Panc1 (cell line): Measurements from ENCODE around the gene DOCK3. TPM values are rescaled to one million over a fixed set of nuclear protein-coding genes. Genes with fewer than 3 reads are reported as not detected.

Source experiments
- ATAC-seq: fragments of 200-7000 bp; cut with Tn5 transposase; 2 replicates; pipeline ENCODE4 v1.9.1; 2020; ENCODE audit warnings: mild to moderate bottlenecking, moderate library complexity
- BruUV-seq: library from RNA; stranded (reverse); fragments of 400-500 nt; replicated peaks from 2 replicates; lab custom pipeline; 2021; lab: Mats Ljungman, UMichigan
- CTCF ChIA-PET: fragments of 300-600 bp; sonication (Branson Sonifier 250); formaldehyde crosslinking; loops from one replicate; lab custom pipeline; 2022; ENCODE audit warnings: antibody characterized with exemption; lab: Charles Lee
- POLR2A ChIA-PET: fragments of 300-600 bp; sonication (Branson Sonifier 250); formaldehyde crosslinking; loops from one replicate; lab custom pipeline; 2022; ENCODE audit warnings: antibody characterized with exemption; lab: Charles Lee
- DNase-seq: peaks from one replicate; pipeline ENCODE4 v3.0.0-alpha.2; 2010; ENCODE audit warnings: low read depth, low spot score
- H3K27ac ChIP-seq: 2 replicates; pipeline ENCODE4 v1.5.1; 2011; ENCODE audit warnings: mild to moderate bottlenecking, low read length, inconsistent platforms
- H3K27me3 ChIP-seq: fragments of 200-500 bp; sonication (Bioruptor generic); 2 replicates; pipeline ENCODE4 v1.6.0; 2014; ENCODE audit warnings: low read length, inconsistent platforms; ENCODE audit not compliant: control insufficient read depth, insufficient read depth
- H3K36me3 ChIP-seq: fragments of 200-500 bp; sonication (Bioruptor generic); 2 replicates; pipeline ENCODE4 v1.5.1; 2014; ENCODE audit warnings: inconsistent platforms, mild to moderate bottlenecking, low read length, moderate library complexity; ENCODE audit not compliant: control insufficient read depth, insufficient read depth
- H3K4me1 ChIP-seq: 2 replicates; pipeline ENCODE4 v1.5.1; 2011; ENCODE audit warnings: inconsistent platforms, mild to moderate bottlenecking, low read length, moderate library complexity; ENCODE audit not compliant: control insufficient read depth, insufficient read depth
- H3K4me3 ChIP-seq, 2 experiments: 2 replicates each; pipeline ENCODE4 v1.5.1; 2011 to 2012; ENCODE audit warnings: low read depth in 2 of 2, low read length in 2 of 2, mild to moderate bottlenecking in 2 of 2, inconsistent platforms in 1 of 2, moderate library complexity in 1 of 2
- H3K9me3 ChIP-seq: fragments of 200-500 bp; sonication (Bioruptor generic); 2 replicates; pipeline ENCODE4 v1.5.1; 2014; ENCODE audit warnings: low read depth, mild to moderate bottlenecking, inconsistent platforms, low read length, moderate library complexity; ENCODE audit not compliant: control insufficient read depth, insufficient read depth
- CTCF ChIP-seq: fragments of 450-650 bp; IDR thresholded peaks from 2 replicates; pipeline ENCODE4 v1.5.1; 2017; ENCODE audit warnings: mild to moderate bottlenecking
- POLR2AphosphoS5 ChIP-seq: IDR thresholded peaks from 2 replicates; pipeline ENCODE4 v1.6.1; 2012; ENCODE audit warnings: mild to moderate bottlenecking, low read depth, low read length, moderate library complexity
- SIN3A ChIP-seq: IDR thresholded peaks from 2 replicates; pipeline ENCODE4 v1.6.1; 2012; ENCODE audit warnings: low read depth, mild to moderate bottlenecking, low read length, moderate library complexity, borderline replicate concordance; ENCODE audit not compliant: insufficient read depth
- TCF7L2 ChIP-seq: IDR thresholded peaks from 2 replicates; pipeline ENCODE4 v1.6.1; 2011; ENCODE audit warnings: mild to moderate bottlenecking, low read depth, low read length, inconsistent platforms
- in situ Hi-C: cut with HindIII; loops from 2 replicates; pipeline ENCODE4 v1.10.0; 2016; ENCODE audit warnings: low sequenced_read_pairs, low pct_unique_long_range_greater_than_20kb
- intact Hi-C: fragments of 100-400 bp; cut with micrococcal nuclease; formaldehyde crosslinking; loops from one replicate; pipeline ENCODE4 v1.10.0; 2022; ENCODE audit not compliant: unreplicated experiment
- total RNA-seq: library from RNA; stranded (reverse); gene quantifications from one replicate; pipeline ENCODE4 v1.2.1, GENCODE V29; 2021; ENCODE audit not compliant: unreplicated experiment
- TF ChIP-seq, protein P1 (sequence below), 2 experiments: IDR thresholded peaks; 2 replicates each; pipeline ENCODE4 v1.6.1; 2011 to 2012; ENCODE audit warnings: low read depth in 2 of 2, control low read depth in 1 of 2, low read length in 1 of 2, mild to moderate bottlenecking in 1 of 2, moderate library complexity in 1 of 2; ENCODE audit not compliant: insufficient read depth in 1 of 2

The DOCK3 gene
- total RNA-seq, 1 experiment from 2014 or later: 0.21 TPM

- in situ Hi-C loops: no loop called here
- CTCF ChIA-PET: no interaction called here
- POLR2A ChIA-PET: no interaction called here
- no peaks in the 10 kb centered on the region for H3K9me3 ChIP-seq
- H3K27ac ChIP-seq: no peak overlapping the region
- H3K36me3 ChIP-seq: no peaks in the 10 kb centered on the region
- TF ChIP-seq POLR2AphosphoS5 (no peak), SIN3A (no peak), CTCF (no peak), TCF7L2 (no peak)
- TF ChIP-seq, protein P1, sequence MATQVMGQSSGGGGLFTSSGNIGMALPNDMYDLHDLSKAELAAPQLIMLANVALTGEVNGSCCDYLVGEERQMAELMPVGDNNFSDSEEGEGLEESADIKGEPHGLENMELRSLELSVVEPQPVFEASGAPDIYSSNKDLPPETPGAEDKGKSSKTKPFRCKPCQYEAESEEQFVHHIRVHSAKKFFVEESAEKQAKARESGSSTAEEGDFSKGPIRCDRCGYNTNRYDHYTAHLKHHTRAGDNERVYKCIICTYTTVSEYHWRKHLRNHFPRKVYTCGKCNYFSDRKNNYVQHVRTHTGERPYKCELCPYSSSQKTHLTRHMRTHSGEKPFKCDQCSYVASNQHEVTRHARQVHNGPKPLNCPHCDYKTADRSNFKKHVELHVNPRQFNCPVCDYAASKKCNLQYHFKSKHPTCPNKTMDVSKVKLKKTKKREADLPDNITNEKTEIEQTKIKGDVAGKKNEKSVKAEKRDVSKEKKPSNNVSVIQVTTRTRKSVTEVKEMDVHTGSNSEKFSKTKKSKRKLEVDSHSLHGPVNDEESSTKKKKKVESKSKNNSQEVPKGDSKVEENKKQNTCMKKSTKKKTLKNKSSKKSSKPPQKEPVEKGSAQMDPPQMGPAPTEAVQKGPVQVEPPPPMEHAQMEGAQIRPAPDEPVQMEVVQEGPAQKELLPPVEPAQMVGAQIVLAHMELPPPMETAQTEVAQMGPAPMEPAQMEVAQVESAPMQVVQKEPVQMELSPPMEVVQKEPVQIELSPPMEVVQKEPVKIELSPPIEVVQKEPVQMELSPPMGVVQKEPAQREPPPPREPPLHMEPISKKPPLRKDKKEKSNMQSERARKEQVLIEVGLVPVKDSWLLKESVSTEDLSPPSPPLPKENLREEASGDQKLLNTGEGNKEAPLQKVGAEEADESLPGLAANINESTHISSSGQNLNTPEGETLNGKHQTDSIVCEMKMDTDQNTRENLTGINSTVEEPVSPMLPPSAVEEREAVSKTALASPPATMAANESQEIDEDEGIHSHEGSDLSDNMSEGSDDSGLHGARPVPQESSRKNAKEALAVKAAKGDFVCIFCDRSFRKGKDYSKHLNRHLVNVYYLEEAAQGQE (IDR thresholded peaks at IDR 0.05; ENCODE audit: insufficient read depth in 1 of 2, low read depth in 2 of 2, low read length in 1 of 2): no peak
- ATAC-seq: 0 out of 2 replicates have a peak, but pooled peaks have one; percentile 32
- DNase-seq: no peak
- no TSS peak for BruUV-seq
- H3K4me3 ChIP-seq: no peak overlapping the region
- intact Hi-C loops: no loop called here
- H3K4me1 ChIP-seq: 0 out of 2 replicates have a peak, but pooled peaks cover 4% of the 10 kb centered on the region
- no peaks in the 10 kb centered on the region for H3K27me3 ChIP-seq
Measured at GRCh38 chr3:51340989-51341636, 666.4 kb downstream of the DOCK3 start.

DNA sequence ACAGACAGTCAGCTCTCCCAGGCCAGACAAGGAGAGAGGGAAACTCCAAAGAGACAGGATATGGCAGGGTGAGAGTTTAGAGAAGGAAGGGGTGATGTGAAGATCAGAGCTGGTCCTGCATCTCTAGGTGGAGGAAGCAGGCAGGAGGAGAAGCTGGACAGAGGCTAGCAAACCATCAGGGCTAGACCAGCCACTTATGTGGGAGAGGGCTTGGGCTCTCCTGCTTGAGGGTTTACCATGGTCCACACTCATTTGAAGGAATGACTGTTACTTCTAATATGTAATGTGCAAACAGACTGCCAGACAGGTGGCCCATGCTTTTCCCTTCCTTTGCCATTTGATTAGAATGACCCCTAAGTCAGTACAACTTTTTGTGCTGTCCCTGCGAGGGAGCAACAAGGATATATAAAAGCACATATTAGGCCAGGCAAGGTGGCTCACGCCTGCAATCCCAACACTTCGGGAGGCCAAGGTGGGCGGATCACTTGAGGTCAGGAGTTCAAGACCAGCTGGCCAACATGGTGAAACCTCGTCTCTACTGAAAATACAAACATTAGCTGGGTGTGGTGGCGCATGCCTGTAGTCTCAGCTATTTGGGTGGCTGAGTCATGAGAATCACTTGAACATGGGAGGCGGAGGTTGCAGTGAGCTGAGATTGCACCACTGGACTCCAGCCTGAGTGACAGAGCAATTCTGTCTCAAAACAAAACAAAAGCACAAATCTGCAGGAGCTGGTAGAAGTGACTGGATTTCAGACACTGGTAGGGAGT lies 669.4 kb downstream of the DOCK3 start:
- Histone ChIP-seq H3K27ac (no peak overlapping the region), H3K4me3 (no peak overlapping the region), H3K4me1 (0 out of 2 replicates have a peak, but pooled peaks cover 4% of the 10 kb centered on the region), H3K9me3 (no peaks in the 10 kb centered on the region), H3K36me3 (no peaks in the 10 kb centered on the region), H3K27me3 (no peaks in the 10 kb centered on the region)
- ChIA-PET POLR2A (no interaction called here), CTCF (no interaction called here)
- DNase-seq: no peak
- in situ Hi-C loops (no loop called here), intact Hi-C loops (no loop called here)
- TF ChIP-seq, protein P1 (IDR thresholded peaks at IDR 0.05; ENCODE audit: insufficient read depth in 1 of 2, low read depth in 2 of 2, low read length in 1 of 2): no peak
- no peak for TF ChIP-seq POLR2AphosphoS5
- no TSS peak for BruUV-seq
- no peak for ATAC-seq
